HG02884 (cell line): ENCODE results near the gene GATB.

ENCODE experiments used
- ATAC-seq: cut with Tn5 transposase; IDR thresholded peaks from one replicate; pipeline ENCODE4 v1.9.1; 2021; ENCODE audit warnings: mild to moderate bottlenecking, moderate library complexity; ENCODE audit not compliant: unreplicated experiment

GATB gene

DNA sequence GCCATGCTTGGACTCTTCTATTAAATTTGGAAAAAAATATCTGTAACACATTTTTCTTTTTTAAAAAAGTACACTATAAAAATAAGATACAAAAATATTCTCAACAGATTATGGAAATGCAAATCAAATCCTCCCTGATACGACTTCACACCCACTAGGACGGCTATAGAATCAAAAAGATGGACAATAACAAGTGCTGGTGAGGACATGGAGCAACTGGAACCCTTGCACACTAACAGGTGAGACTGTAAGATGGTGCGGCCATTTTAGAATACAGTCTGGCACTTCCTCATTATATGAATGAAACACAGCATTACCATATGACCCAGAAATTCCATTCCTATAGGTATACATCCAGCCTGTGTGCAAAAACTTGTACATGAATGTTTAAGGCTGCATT, 83.6 kb downstream of the GATB start:
- ATAC-seq: no peak

- no peak for ATAC-seq
Measured at GRCh38 chr4:151676301-151676700, 84.5 kb downstream of the GATB start.

GRCh38 chr4:151675411-151675971, 85.3 kb downstream of the GATB start:
- no peak for ATAC-seq

DNA sequence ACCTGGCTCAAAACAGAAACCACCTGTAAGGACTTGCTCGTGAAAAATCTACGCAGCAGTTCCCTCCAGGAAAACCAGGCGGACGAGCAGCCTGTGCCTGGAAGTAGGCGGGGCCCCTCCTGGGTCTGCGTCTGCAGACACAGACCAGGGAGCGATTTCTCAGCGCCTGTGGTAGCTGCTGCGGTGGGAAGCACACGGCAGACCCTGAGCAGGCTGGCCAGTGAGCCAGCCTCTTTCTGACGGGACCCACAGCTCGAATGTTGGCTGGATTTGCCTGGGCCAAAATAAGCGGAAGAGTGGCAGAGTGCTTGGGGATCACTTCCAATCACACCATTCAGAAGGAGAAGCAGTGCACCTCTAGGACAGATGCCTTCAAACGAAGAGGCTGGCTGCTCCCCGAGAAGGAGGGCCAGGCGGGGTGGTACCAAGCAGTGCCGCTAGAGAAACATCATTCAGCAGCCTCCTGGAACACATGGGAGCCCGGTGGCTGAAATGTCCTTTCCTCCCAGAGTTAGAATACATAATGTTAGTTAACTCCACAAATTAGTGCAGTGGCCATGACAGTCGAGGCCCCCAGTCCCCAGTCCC, 85.9 kb downstream of the GATB start:
- ATAC-seq: no peak

GRCh38 chr4:151673908-151674520, 86.8 kb downstream of the GATB start:
- no peak for ATAC-seq

- no peak for ATAC-seq
Measured at GRCh38 chr4:151672996-151673395, 87.8 kb downstream of the GATB start.

GRCh38 chr4:151671541-151672059, 89.2 kb downstream of the GATB start:
- ATAC-seq: no peak

GRCh38 chr4:151670843-151671242, 90.0 kb downstream of the GATB start:
- no peak for ATAC-seq

DNA sequence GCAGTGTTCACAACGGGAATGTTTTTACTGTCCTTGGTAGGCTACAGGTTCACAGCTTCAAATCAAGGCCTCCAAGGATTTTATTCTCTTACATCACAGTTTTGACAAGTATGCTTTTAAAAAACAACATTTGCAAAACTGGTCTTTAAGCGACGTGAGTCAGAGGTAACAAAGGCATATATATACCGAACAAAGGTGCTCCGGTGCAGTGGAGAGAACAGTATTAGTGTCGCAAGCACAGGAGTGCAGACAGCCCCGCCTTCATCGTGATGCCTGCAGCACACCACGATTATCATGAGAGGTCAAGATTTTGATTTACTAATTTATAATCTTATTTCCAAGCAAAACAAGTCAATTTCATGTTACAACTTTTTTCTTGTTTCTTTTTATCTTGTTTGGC, 90.8 kb downstream of the GATB start:
- ATAC-seq: no peak

GRCh38 chr4:151668689-151669402, 92.0 kb downstream of the GATB start:
- no peak for ATAC-seq

- no peak for ATAC-seq
Measured at GRCh38 chr4:151667666-151668065, 93.1 kb downstream of the GATB start.

DNA sequence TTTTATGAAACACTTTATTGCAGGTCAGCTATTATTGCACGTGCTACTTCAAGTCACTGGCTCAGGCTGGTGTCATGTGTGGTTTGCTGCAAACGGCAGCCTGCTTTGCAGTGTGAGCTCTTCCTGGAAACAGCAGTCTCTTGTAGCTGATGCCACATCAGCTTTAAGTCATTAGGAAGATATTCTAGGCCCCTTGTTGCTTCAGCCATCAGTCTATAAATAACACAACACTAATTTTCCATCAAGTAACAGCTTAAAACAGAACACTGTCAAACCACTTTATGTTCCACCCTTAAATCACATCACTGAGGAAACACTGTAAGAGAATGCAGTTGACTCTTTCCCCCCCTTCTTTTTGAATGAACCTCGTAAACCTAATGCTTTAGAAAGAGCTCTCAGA, 93.8 kb downstream of the GATB start:
- ATAC-seq: no peak

DNA sequence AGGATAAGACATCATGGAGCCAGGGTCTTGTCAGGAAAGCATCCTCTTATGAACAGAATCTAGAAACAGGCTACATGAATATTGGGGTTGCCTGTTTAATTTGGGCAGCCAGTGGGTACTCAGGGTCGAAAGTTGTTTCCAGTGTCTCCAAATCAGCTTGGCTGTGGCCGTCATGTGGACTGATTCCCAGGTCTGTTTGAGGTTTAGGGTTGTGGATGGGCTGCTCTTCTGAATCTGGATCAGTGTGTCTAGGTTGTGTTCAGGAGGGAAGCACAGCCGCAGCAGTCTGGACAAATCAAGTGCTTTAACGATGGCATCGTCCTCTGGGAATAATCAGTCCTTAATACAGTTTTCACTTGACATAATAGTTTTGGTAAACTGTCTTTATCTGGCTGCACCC, 94.3 kb downstream of the GATB start:
- no peak for ATAC-seq

DNA sequence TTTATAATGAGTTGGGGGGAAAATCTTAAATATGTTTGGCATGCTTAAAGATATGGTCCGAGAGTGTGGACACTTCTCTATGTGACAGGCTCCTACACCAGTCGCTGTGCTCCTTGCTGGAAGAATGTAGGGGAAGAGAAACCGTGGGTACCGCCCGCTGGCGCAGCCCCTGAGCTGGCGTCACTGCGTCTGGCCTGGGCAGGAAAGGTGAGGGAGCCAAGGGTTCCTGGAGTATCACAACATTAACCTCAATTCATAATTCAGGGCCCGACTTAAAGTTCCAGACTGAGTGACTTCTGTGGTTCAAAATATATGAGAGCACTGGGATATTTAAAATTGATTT, 95.1 kb downstream of the GATB start:
- no peak for ATAC-seq

DNA sequence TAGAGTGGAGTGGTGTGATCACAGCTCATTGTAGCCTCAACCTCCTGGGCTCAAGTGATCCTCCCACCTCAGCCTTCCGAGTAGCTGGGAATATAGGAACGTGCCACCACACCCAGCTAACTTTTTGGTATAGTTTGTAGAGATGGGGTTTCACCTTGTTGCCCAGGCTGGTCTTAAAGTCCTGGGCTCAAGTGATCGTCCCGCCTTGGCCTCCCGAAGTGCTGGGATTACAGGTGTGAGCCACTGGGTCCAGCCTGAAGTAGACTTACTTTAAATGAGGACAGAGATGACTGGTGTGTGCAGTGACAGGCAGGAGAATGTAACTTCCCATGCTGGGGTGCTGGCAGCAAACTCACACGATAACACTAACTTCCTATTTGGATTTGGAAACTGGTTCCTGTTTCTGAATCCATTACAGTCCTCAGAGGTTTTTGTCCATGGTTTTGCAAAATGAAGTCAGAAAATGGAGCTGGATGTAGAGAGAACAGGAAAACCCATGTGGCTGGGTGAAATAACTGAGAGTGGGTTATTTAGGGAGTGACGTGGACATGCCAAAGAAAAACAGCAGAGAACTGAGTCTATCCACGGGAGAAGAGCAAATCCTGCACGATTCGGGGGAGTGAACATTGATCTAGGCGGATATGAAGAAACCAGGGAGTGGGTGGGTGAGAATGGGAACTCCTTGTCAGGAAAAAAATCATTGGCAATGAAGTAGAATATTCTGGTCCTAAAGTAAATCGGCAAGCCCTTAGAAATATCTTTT, 95.6 kb downstream of the GATB start:
- ATAC-seq: no peak

- no peak for ATAC-seq
Measured at GRCh38 chr4:151664289-151664688, 96.5 kb downstream of the GATB start.

- no peak for ATAC-seq
Measured at GRCh38 chr4:151663109-151663508, 97.7 kb downstream of the GATB start.

- no peak for ATAC-seq
Measured at GRCh38 chr4:151661873-151662272, 98.9 kb downstream of the GATB start.

DNA sequence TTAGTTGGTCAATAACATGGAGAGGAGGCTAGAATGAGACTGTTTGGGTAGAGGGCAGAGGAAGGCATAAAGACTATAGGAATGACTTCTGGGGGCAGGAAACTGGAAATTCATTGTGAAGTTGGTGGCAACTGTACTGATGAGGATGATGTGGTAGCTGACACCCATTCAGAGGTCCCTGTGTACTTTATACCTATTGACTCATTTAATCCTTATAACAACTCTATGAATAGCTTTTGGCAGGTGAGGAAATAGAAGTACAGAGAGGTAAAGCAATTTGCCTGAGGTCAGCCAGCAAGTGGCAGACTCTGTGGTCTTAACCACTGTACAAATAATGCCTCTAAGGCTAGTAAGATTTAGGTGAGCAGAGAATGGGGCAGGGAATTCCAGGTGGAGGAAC, 100.1 kb downstream of the GATB start:
- no peak for ATAC-seq

- no peak for ATAC-seq
Measured at GRCh38 chr4:151659601-151660364, 101.0 kb downstream of the GATB start.
